Measurements from ENCODE around the gene ZMYM2. TPM values are rescaled to one million over a fixed set of nuclear protein-coding genes. Genes with fewer than 3 reads are reported as not detected.
"Not testable (repeated sequence)": the region's sequence is repeated elsewhere in the genome, so short reads cannot be mapped to it uniquely, and the experiment has no call there.

The ZMYM2 gene
- polyA plus RNA-seq, 1 donor: 44.9 TPM

DNA sequence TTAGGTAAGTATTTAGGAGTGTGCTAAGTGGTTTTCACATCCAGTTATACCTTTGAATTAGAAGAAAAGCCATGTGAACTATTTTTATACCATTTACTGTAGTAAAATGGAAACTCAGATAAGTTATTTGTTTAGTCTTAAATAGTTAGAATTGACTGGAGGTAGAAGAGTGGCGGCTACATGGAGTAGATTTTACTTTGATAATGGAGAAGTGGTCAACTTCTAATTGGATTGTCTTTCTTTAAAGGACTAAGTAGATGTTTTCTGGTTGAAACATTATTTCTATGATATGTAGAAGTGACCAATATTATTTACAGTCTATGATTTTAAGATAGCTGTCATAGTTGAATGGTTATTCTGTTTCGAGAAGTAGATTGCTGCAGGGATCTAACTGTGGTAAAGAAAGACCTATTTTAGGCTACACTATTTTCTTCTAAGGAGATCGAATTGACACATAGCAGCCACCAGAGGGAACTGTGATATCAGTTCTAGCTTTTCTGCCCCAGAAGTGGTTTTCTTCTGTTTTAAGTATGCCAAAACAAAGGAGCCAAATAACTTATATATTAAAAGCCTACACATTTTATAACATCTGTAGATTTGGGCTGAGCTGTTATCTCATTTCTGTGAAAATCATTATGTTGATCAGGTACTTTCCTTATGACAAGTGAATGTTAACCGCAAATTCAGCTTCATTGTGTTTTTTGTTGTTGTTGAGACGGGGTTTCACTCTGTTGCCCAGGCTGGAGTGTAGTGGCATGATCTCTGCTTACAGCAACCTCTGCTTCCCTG is 26.1 kb downstream of the ZMYM2 start:
- no peak for DNase-seq

DNA sequence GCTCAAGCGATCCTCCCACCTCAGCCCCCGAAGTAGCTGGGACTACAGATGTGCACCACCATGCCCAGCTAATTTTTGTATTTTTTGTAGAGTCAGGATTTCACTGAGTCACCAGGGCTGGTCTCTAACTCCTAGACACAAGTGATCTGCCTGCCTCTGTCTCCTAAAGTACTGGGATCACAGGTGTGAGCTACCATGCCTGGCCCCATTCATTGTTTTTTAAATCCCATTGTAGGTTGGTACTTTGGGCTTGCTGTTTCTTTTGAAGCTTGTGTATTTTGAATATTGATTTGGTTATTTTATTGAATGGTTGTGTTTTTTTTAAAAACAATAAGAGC is 26.7 kb downstream of the ZMYM2 start:
- DNase-seq: no peak

DNA sequence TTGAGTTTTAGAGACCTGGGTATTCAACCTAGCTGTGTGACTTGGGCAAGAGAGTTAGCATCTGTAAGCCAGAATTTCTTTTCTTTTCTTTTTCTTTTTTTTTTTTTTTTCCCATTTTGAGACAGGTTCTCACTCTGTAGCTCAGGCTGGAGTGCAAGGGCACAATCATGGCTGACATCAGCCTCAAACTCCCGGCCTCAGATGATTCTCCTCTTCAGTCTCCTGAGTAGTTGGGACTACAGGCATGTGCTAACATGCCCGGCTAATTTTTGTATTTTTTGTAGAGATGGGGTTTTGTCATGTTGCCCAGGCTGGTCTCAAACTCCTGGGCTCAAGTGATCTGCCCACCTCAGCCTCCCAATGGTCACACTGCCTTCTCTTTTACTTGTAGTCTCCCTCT is 33.0 kb downstream of the ZMYM2 start:
- DNase-seq: no peak

DNA sequence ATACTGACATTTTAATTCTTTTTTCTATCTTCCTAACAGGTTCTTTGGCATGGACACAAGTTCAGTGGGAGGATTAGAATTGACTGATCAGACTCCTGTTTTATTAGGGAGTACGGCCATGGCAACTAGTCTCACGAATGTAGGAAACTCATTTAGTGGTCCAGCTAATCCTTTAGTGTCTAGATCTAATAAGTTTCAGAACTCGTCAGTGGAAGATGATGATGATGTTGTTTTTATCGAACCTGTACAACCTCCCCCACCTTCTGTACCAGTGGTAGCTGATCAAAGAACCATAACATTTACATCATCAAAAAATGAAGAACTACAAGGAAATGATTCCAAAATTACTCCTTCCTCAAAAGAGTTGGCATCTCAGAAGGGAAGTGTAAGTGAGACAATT is 34.5 kb downstream of the ZMYM2 start:
- DNase-seq: no peak

DNA sequence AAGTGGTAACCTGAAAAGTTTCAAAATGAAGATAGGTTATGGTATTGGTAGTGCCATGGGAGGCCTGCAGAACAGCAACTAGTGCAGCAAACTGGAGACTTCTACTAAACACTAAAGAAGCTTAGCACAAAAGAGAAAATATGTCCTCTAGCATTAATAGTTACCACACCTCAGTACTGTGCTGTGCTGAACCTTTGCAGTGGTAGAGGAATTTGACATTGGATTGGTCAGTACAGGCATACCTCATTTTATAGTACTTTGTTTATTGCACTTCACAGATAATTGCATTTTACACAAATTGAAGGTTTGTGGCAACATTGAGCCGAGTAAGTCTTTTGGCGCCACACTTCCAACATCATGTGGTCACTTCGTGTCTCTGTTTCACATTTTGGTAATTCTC is 40.4 kb downstream of the ZMYM2 start:
- no peak for DNase-seq

DNA sequence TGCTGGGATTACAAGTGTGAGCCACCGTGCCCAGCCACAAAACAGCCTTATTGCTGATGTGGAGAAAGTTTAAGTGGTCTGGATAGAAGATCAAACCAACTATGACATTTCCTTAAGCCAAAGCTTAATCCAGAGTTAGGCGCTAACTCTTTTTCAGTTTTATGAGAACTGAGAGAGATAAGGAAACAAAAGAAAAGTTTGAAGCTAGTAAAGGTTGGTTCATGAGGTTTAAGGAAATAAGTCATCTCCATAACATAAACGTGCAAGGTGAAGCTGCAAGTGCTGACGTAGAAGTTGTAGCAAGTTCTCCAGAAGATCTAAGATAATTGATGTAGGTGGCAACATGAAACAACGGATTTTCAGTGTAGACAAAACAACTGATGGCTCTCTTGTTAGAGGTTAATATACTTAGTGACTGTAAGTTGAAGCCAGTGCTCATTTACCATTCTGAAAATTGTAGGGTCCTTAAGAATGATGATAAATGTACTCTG is 41.6 kb downstream of the ZMYM2 start:
- no peak for DNase-seq

DNA sequence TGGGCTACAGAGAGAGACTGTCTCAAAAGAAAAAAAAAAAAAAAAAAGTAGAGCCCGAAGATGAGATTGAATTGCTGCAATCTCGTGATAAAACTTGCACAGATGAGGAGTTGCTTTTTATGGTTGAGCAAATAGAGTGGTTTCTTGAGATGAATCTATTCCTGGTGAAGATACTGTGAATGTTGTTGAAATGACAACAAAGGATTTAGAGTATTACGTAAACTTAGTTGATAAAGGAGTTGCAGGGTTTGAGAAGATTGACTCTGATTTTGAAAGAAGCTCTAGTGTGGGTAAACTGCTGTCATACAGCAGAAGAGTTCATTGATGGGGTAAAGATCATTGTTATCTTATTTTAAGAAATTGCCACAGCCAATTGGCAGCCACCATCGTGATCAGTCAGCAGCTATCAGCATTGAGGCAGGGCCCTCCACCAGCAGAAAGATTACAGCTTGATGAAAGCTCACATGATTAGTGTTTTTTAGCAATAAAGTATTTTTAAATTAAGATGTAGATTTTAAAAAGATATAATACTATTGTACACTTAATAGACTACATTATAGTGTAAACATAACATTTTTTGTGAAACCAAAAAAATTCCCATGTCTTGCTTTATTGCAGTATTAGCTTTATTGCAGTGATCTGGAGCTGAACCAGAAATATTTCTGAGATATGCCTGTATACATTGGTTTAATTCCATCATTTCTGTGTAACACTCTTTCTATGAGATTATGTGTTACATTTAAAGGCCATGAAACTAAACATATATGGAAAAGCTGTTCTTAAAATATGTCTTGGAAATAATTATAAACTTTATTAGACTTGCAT is 43.1 kb downstream of the ZMYM2 start:
- no peak for DNase-seq

DNA sequence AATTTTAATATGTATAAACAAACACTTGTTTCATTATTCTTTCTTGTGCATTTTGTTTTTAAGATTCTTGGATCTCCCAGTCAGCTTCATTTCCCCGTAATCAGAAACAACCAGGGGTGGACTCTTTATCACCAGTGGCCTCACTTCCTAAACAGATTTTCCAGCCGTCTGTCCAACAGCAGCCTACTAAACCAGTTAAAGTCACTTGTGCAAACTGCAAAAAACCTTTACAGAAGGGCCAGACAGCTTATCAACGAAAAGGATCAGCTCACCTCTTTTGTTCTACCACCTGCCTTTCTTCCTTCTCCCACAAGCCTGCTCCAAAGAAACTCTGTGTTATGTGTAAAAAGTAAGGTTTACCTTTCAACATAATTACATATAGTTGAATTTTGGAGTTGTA is 44.3 kb downstream of the ZMYM2 start:
- no peak for DNase-seq

DNA sequence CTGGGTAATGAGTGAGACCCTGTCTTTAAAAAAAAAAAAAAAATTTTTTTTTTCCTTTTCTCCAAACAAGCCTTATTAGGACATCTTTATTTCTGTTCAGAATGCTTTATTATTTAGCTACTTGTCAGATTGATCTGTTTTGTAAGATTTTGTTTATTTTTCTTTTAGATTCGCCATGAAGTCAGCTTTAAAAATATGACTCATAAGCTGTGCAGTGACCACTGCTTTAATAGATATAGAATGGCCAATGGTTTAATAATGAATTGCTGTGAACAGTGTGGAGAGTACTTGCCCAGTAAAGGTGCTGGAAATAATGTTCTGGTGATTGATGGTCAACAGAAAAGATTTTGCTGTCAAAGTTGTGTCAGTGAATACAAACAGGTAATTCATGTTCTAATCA is 47.7 kb downstream of the ZMYM2 start:
- DNase-seq: no peak

DNA sequence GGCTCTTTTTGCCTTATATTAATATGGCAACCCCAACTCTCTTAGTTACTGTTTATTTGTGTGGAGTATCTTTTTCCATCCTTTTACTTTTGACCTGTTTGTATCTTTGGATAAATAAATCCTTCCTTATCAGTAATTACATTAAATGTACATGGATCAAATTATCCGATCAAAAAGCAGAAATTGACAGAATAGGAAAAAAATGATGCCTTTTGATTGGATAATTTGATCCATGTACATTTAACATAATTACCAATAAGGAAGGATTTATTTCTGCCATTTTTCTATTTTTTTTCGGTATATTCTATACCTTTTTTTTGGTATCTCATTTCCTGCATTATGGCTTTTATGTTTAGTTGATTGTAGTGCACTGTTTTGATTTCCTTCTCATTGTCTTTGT is 57.2 kb downstream of the ZMYM2 start:
- no peak for DNase-seq

DNA sequence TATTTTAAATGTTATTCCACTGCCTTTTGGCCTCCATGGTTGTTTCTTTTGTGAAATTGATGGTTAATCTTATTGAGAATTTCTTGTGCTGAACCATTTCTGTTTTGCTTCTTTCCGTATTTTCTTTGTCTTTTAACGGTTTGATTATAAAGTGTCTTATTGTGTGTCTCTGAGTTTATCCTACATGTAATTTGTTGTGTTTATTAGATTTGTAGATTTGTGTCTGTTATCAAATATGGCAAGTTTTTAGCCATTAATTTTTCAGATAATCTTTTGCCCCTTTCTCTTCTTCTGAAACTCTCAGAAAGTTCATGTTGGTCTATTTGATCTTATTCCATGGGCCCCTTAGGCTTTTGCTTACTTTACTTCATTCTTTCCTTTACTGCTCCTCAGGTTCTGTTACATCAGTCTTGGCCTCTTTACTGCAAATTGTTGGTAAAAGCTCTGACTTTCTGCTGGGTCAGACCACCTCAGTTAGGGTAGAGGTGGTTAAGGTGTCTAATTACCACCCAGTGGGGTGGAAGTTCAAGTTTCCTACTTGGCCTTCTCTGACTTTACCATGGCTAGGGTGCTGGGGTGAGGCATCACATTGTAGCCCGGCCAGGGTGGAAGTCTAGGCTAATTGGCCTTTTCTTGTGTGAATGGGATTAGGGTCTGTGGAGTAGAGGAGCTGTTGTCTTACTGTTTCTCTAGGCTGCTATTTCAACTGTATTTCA is 58.3 kb downstream of the ZMYM2 start:
- no peak for DNase-seq

DNA sequence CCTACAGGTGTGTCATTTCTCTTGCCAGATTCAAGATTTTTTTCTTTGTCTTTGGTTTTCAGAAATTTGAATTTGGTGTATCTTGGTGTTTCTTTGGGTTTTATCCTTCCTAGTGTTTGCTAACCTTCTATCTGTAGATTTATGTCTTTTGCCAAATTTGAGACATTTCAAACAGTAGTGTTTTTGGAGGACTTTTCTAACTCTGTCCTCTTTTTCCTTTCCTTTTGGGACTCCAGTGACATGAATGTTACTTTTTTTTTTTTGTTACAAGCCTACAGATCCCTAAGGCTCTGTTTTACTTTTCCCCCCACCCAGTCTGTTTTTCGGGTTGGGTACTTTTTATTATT is 58.8 kb downstream of the ZMYM2 start:
- DNase-seq: no peak

DNA sequence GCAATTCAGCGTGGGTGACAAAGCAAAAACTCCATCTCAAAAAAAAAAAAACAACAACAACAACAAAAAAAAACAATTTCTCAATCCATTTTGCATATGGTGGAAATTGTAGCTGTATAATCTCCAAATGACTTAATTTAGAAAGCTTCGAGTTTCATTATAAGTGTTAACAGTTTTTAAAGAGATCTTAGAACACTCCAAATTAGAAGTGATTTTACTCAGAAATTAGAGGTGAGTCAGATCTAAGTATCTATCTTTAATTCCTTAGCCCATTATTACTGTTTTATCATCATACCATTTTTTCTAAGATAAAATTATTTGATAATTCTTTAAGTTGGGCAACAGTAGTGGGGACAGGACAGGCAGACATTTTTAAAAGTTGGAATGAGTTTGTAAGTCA is 60.5 kb downstream of the ZMYM2 start:
- no peak for DNase-seq

DNA sequence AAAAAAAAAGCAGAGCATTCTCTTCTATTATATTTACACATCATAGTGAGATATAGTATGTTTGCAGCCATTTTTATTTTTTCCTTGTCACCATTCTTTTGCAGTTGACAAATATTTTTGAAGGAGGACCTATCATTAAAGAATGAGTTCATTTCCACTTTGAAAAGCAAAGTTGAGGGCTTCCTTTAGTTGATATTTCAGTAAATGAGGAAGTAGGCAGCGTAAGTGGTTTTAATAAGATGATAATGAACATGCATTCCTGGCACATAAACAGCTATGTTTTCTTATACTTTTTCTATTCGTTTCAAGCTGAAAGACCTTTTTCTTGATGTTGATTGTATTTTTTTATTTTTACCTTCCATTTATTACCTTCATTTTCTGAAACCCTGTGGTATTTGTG is 66.2 kb downstream of the ZMYM2 start:
- no peak for DNase-seq

DNA sequence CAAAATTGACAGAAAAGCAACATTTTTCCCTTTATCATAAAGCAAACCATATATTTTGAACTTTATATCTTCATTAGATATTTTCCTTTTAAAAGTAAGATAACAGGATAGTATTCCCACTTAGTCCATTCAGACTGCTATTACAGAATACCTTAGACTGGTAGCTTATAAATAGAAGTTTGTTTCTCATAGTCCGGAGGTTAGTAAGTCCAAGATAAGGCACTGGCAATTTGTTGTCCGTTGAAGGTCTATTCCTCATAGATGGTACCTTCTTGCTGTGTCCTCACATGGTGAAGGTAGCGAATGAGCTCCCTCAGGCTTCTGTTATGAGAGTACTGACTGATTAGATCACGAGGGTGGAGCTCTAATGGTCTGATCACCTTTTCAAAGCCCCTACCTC is 70.4 kb downstream of the ZMYM2 start:
- DNase-seq: no peak

DNA sequence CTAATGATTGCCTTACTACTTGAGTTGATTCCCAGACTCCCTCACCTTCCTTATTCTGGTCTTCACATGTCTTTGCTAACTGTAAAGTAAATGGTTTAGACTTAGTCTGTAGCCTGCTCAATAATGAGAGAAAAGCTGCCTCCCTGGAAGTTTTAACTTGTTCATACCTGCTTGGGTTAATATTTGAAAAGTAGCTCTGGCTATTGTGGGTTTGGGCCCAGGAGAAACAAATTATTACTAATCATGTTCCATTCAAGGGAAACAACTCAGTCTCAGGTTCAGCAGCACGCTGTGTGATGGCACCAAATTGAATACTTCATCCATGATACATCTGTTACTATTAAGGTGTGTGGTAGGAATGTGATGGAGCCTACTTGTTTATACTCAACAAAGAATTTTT is 75.0 kb downstream of the ZMYM2 start:
- DNase-seq: no peak

DNA sequence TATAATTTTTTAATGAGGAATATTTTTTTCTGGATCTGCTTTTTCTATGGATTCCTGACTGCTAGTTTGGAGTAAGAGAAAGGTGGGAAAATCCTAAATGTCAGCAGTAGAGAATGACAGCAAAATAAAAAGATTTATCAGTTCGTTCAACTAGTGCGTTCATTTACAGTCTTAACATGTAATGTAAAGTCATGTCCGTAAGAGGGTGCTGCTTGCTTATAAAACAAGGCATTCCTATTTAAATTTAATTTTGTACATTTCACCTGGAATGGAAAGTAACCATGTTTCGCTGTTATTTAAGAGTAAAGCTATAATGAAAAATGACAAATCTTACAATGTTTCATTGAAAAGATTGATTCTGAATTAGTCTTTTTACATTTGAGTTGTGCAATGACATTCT is 76.6 kb downstream of the ZMYM2 start:
- DNase-seq: no peak

DNA sequence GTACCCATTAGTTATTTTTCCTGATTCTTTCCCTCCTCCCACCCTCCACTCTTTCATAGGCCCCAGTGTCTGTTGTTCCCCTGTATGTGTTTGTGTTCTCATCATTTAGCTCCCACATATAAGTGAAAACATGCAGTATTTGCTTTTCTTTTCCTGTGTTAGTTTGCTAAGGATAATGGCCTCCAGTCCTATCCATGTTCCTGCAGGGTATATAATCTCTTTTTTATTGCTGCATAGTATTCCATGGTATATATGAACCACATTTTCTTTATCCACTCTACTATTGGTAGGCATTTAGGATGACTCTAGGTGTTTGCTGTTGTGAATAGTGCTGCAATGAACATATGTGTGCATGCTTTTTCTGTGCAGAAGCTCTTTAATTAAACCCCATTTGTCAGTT is 79.4 kb downstream of the ZMYM2 start:
- no peak for DNase-seq

DNA sequence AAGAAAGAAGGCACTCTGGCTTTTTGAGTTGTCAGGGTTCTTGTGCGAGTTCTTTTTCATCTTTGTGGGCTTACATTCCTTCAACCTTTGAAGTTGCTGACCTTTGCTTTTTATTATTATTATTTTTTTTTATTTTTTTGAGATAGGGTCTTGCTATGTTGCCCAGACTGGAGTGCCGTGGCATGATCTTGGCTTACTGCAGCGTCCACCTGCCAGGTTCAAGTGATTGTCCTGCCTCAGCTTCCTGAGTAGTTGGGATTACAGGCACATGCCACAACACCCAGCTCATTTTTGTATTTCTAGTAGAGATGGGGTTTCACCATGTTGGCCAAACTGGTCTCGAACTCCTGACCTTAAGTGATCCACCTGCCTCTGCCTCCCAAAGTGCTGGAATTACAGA is 84.1 kb downstream of the ZMYM2 start:
- DNase-seq: not testable (repeated sequence)

DNA sequence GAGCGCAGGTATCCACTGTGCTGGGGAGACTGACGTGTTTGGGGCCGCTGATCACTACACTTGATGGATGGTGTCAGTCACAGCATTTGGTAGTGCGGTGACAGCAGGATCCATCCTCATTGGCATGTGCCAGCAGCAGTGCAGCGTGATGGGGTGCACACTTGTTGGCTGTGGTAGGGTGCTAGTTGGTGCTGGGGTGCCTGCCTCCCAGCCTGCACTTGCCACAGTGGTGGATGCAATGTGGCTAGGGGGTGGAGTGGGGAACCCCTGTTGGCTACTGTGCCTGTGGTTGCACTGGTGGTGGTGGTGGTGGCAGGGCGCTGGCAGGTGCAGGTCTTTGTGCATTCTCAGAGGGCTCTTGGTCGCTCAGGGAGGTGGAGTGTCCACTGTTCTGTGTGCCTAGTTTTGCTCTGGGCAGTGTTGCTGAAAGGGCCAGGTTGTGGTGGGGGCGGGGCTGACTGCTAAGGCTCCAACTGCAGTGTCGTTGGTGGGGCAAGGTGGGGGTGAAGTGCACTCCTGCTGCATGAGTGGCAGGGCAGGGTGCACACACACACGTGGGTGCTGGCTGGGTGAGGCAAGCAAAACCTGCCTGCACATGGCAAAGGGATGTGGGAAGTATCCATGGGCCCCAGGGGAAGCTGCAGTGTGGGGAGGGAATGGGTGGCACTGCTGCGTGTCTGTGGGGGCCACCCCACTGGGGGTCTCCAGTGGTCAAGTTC is 84.8 kb downstream of the ZMYM2 start:
- no peak for DNase-seq

DNA sequence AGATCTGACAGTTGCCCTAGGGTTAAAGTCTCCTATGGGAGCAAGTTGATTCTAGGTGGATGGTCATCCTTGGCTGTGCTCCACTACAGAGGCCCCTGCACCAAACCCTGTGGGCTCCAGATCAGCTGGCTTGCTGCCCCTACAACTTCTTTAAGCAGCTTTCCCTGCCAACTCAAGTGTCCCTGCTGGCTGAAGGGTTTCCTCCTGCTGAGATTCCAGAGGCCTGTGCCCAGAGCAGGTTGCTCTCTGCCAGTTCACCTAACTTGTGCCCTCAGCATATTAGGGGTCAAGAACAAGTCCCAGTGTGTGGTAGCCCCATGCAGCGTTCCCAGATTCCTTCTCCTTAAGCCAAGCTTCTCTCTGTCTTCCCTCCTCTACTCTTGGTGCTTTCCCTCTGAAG is 85.6 kb downstream of the ZMYM2 start:
- DNase-seq: no peak

DNA sequence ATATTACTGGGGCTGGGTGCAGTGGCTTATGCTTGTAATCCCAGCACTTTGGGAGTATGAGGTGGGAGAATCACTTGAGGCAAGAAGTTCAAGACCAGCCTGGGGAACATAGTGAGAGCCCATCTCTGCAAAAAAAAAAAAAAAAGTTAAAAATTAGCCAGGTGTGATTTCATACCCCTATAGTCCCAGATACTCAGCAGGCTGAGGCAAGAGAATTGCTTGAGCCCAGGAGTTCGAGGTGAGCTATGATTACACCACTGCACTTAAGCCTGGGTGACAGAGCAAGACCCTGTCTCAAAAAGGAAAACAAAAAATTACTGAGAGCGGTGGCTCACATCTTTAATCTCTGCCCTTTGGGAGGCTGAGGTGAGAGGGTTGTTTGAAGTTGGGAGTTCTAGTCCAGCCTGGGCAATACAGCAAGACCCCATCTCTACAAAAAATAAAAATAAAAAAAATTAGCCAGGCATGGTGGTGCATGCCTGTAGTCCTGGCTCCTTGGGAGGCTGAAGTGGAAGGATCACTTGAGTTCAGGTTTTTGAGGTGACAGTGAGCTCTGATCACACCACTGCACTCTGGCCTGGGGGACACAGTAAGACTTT is 87.5 kb downstream of the ZMYM2 start:
- DNase-seq: no peak
